WTC11 (cell line): Measurements from ENCODE around the gene LHPP.

Experiments
- NR2C2 ChIP-seq: sonication (generic); formaldehyde crosslinking; IDR thresholded peaks from 2 replicates; pipeline ENCODE4 v1.8.0; 2022; ENCODE audit warnings: mild to moderate bottlenecking, missing genetic modification reagents
- SOX15 ChIP-seq: fragments of 250-450 bp; sonication (Bioruptor Pico); IDR thresholded peaks from 2 replicates; pipeline ENCODE4 v1.9.0; 2021; ENCODE audit warnings: mild to moderate bottlenecking
- TEAD4 ChIP-seq: sonication (generic); formaldehyde crosslinking; IDR thresholded peaks from 2 replicates; pipeline ENCODE4 v1.8.0; 2022; ENCODE audit warnings: mild to moderate bottlenecking, missing genetic modification reagents
- ZBTB21 ChIP-seq: sonication (generic); formaldehyde crosslinking; IDR thresholded peaks from 2 replicates; pipeline ENCODE4 v1.8.1; 2023; ENCODE audit warnings: mild to moderate bottlenecking, missing genetic modification reagents, borderline replicate concordance
- TF ChIP-seq, protein P1 (sequence below): sonication (generic); formaldehyde crosslinking; IDR thresholded peaks from 2 replicates; pipeline ENCODE4 v1.8.1; 2023; ENCODE audit warnings: mild to moderate bottlenecking, missing genetic modification reagents, moderate library complexity
- TF ChIP-seq, protein P2 (sequence below): fragments of 200-600 bp; IDR thresholded peaks from 2 replicates; pipeline ENCODE4 v1.8.0; 2022; ENCODE audit warnings: antibody characterized with exemption
- TF ChIP-seq, protein P3 (sequence below): sonication (generic); formaldehyde crosslinking; IDR thresholded peaks from 2 replicates; pipeline ENCODE4 v1.8.0; 2023; ENCODE audit warnings: mild to moderate bottlenecking, missing genetic modification reagents
- TF ChIP-seq, protein P4 (sequence below): fragments of 250-450 bp; sonication (Bioruptor Pico); IDR thresholded peaks from 2 replicates; pipeline ENCODE4 v1.9.0; 2021; ENCODE audit warnings: mild to moderate bottlenecking, borderline replicate concordance
- TF ChIP-seq, protein P5 (sequence below): sonication (generic); formaldehyde crosslinking; IDR thresholded peaks from 2 replicates; pipeline ENCODE4 v1.8.0; 2022; ENCODE audit warnings: mild to moderate bottlenecking, missing genetic modification reagents

DNA sequence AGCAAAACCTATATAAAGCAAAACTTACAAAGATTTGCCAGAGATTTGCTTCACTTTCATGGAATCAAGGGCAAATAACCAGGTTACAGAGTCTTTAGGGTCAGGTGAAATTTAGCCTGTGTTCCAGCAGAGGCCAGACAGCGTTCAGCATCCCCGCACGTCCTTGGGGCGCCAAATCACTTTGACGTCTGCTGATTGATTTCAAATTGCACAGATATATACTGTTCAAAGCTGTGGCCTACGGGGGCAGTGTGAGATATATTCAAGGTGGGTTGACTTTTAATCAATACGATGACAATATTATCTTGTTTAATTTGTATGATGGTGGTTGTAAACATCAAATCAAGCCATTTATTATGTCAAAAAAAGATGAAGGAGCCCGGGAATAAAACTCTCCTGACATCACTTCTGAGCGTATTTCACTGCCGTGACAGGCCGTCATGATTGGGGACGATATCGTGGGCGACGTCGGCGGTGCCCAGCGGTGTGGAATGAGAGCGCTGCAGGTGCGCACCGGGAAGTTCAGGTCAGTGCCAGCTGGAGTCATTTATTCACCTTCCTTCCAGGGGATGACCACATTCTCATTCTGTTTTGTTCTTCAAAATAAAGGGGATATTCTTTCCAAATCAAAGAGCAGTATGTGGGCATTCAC lies 55.2 kb downstream of the LHPP start:
- TF ChIP-seq, protein P1, sequence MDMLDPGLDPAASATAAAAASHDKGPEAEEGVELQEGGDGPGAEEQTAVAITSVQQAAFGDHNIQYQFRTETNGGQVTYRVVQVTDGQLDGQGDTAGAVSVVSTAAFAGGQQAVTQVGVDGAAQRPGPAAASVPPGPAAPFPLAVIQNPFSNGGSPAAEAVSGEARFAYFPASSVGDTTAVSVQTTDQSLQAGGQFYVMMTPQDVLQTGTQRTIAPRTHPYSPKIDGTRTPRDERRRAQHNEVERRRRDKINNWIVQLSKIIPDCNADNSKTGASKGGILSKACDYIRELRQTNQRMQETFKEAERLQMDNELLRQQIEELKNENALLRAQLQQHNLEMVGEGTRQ, result no peak
- no peak for TF ChIP-seq TEAD4
- TF ChIP-seq ZBTB21 (CRISPR knock-in tag), result no peak
- TF ChIP-seq, protein P2, sequence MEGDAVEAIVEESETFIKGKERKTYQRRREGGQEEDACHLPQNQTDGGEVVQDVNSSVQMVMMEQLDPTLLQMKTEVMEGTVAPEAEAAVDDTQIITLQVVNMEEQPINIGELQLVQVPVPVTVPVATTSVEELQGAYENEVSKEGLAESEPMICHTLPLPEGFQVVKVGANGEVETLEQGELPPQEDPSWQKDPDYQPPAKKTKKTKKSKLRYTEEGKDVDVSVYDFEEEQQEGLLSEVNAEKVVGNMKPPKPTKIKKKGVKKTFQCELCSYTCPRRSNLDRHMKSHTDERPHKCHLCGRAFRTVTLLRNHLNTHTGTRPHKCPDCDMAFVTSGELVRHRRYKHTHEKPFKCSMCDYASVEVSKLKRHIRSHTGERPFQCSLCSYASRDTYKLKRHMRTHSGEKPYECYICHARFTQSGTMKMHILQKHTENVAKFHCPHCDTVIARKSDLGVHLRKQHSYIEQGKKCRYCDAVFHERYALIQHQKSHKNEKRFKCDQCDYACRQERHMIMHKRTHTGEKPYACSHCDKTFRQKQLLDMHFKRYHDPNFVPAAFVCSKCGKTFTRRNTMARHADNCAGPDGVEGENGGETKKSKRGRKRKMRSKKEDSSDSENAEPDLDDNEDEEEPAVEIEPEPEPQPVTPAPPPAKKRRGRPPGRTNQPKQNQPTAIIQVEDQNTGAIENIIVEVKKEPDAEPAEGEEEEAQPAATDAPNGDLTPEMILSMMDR, result no peak
- no peak for TF ChIP-seq NR2C2 (CRISPR knock-in tag)
- TF ChIP-seq, protein P3, sequence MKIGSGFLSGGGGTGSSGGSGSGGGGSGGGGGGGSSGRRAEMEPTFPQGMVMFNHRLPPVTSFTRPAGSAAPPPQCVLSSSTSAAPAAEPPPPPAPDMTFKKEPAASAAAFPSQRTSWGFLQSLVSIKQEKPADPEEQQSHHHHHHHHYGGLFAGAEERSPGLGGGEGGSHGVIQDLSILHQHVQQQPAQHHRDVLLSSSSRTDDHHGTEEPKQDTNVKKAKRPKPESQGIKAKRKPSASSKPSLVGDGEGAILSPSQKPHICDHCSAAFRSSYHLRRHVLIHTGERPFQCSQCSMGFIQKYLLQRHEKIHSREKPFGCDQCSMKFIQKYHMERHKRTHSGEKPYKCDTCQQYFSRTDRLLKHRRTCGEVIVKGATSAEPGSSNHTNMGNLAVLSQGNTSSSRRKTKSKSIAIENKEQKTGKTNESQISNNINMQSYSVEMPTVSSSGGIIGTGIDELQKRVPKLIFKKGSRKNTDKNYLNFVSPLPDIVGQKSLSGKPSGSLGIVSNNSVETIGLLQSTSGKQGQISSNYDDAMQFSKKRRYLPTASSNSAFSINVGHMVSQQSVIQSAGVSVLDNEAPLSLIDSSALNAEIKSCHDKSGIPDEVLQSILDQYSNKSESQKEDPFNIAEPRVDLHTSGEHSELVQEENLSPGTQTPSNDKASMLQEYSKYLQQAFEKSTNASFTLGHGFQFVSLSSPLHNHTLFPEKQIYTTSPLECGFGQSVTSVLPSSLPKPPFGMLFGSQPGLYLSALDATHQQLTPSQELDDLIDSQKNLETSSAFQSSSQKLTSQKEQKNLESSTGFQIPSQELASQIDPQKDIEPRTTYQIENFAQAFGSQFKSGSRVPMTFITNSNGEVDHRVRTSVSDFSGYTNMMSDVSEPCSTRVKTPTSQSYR (CRISPR knock-in tag), result no peak
- no peak for TF ChIP-seq SOX15 (CRISPR knock-in tag)
- TF ChIP-seq, protein P4, sequence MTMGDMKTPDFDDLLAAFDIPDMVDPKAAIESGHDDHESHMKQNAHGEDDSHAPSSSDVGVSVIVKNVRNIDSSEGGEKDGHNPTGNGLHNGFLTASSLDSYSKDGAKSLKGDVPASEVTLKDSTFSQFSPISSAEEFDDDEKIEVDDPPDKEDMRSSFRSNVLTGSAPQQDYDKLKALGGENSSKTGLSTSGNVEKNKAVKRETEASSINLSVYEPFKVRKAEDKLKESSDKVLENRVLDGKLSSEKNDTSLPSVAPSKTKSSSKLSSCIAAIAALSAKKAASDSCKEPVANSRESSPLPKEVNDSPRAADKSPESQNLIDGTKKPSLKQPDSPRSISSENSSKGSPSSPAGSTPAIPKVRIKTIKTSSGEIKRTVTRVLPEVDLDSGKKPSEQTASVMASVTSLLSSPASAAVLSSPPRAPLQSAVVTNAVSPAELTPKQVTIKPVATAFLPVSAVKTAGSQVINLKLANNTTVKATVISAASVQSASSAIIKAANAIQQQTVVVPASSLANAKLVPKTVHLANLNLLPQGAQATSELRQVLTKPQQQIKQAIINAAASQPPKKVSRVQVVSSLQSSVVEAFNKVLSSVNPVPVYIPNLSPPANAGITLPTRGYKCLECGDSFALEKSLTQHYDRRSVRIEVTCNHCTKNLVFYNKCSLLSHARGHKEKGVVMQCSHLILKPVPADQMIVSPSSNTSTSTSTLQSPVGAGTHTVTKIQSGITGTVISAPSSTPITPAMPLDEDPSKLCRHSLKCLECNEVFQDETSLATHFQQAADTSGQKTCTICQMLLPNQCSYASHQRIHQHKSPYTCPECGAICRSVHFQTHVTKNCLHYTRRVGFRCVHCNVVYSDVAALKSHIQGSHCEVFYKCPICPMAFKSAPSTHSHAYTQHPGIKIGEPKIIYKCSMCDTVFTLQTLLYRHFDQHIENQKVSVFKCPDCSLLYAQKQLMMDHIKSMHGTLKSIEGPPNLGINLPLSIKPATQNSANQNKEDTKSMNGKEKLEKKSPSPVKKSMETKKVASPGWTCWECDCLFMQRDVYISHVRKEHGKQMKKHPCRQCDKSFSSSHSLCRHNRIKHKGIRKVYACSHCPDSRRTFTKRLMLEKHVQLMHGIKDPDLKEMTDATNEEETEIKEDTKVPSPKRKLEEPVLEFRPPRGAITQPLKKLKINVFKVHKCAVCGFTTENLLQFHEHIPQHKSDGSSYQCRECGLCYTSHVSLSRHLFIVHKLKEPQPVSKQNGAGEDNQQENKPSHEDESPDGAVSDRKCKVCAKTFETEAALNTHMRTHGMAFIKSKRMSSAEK, result no peak
- TF ChIP-seq, protein P5, sequence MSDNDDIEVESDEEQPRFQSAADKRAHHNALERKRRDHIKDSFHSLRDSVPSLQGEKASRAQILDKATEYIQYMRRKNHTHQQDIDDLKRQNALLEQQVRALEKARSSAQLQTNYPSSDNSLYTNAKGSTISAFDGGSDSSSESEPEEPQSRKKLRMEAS, result no peak
